C4-2B (cell line): Measurements from ENCODE around the gene PHRF1.
"Not testable (repeated sequence)": the region's sequence is repeated elsewhere in the genome, so short reads cannot be mapped to it uniquely, and the experiment has no call there.

Source experiments
- H3K27ac ChIP-seq: fragments of 450-650 bp; 2 replicates; pipeline ENCODE4 v1.5.1; 2017
- CTCF ChIP-seq: fragments of 450-650 bp; conservative IDR thresholded peaks from 2 replicates; pipeline ENCODE4 v1.5.1; 2017; ENCODE audit warnings: mild to moderate bottlenecking
- ZFX ChIP-seq: fragments of 450-650 bp; IDR thresholded peaks from 2 replicates; pipeline ENCODE4 v1.6.1; 2017

Gene PHRF1

GRCh38 chr11:640021-640706 is 63.9 kb downstream of the PHRF1 start:
- TF ChIP-seq ZFX (no peak), CTCF (no peak)
- H3K27ac ChIP-seq: no peak overlapping the region

GRCh38 chr11:641806-642370 is 65.6 kb downstream of the PHRF1 start:
- TF ChIP-seq CTCF (no peak), ZFX (no peak)
- H3K27ac ChIP-seq: no peak overlapping the region

- TF ChIP-seq CTCF (no peak), ZFX (no peak)
- H3K27ac ChIP-seq: no peak overlapping the region
These were observed 67.1 kb downstream of the PHRF1 start for GRCh38 chr11:643366-643765.

GRCh38 chr11:643849-644738 is 67.8 kb downstream of the PHRF1 start:
- TF ChIP-seq ZFX: no peak
- no peak for TF ChIP-seq CTCF
- H3K27ac ChIP-seq: no peak overlapping the region

GRCh38 chr11:645536-645935 is 69.3 kb downstream of the PHRF1 start:
- no peak for TF ChIP-seq CTCF
- TF ChIP-seq ZFX: no peak
- no peak overlapping the region for H3K27ac ChIP-seq

GRCh38 chr11:646214-646613 is 69.9 kb downstream of the PHRF1 start:
- H3K27ac ChIP-seq: no peak overlapping the region
- TF ChIP-seq ZFX (no peak), CTCF (no peak)

- H3K27ac ChIP-seq: not testable (repeated sequence)
These were observed 71.4 kb downstream of the PHRF1 start for GRCh38 chr11:647672-648158.
